H1 (cell line): Measurements from ENCODE around the gene PRLH. TPM values are rescaled to one million over a fixed set of nuclear protein-coding genes. Genes with fewer than 3 reads are reported as not detected.

Experiments
- CTCF ChIA-PET: fragments of 300-600 bp; sonication (Branson Sonifier 250); formaldehyde crosslinking; loops from one replicate; lab custom pipeline; 2021; ENCODE audit not compliant: partially characterized antibody; lab: Charles Lee
- POLR2A ChIA-PET: fragments of 300-600 bp; sonication (Branson Sonifier 250); formaldehyde crosslinking; loops from one replicate; lab custom pipeline; 2021; ENCODE audit warnings: inconsistent platforms; ENCODE audit not compliant: partially characterized antibody; lab: Charles Lee
- DNase-seq, 2 experiments: peaks; one replicate each; pipeline versions ENCODE4 v3.0.0 to v3.0.0-alpha.2; 2010 to 2022; ENCODE audit warnings: low spot score in 2 of 2, low read depth in 1 of 2, mixed read lengths in 1 of 2
- FAIRE-seq: peaks from 2 replicates; lab custom pipeline; 2011; peaks lifted over from hg19 to GRCh38; lab: Jason Lieb, UNC
- H2AFZ ChIP-seq: 2 replicates; pipeline ENCODE4 v1.8.1; 2012; ENCODE audit warnings: low read length, inconsistent platforms
- H2AK5ac ChIP-seq: 2 replicates; pipeline ENCODE4 v1.6.1; 2013; ENCODE audit warnings: low read depth, low read length
- H2BK120ac ChIP-seq: replicated peaks from 2 replicates; pipeline ENCODE3; 2013; ENCODE audit warnings: low read depth, low read length, inconsistent platforms
- H2BK12ac ChIP-seq: 2 replicates; pipeline ENCODE4 v1.6.1; 2013; ENCODE audit warnings: low read depth, low read length
- H2BK15ac ChIP-seq: 2 replicates; pipeline ENCODE4 v1.6.1; 2013; ENCODE audit warnings: low read length
- H2BK20ac ChIP-seq: 2 replicates; pipeline ENCODE4 v1.6.1; 2013; ENCODE audit warnings: low read length
- H2BK5ac ChIP-seq: 2 replicates; pipeline ENCODE4 v1.6.1; 2013; ENCODE audit warnings: low read depth, low read length
- H3K14ac ChIP-seq: 2 replicates; pipeline ENCODE4 v1.6.1; 2013; ENCODE audit warnings: inconsistent platforms; ENCODE audit not compliant: insufficient read length
- H3K18ac ChIP-seq: 2 replicates; pipeline ENCODE4 v1.6.1; 2013; ENCODE audit warnings: low read length; ENCODE audit errors: extremely low read depth
- H3K23ac ChIP-seq: 2 replicates; pipeline ENCODE4 v1.6.1; 2013; ENCODE audit warnings: inconsistent platforms; ENCODE audit not compliant: insufficient read length
- H3K23me2 ChIP-seq: 2 replicates; pipeline ENCODE4 v1.6.1; 2013; ENCODE audit warnings: low read depth, low read length
- H3K27ac ChIP-seq: 2 replicates; pipeline ENCODE4 v1.6.1; 2011; ENCODE audit warnings: low read depth, low read length, inconsistent platforms
- H3K27me3 ChIP-seq, 4 experiments: replicated peaks in 1 of 4; 1 replicate in 1 of 4; 2 replicates in 3 of 4; pipeline versions ENCODE4 v1.6.1 to v1.8.1; 2011 to 2013; ENCODE audit warnings: low read length in 3 of 4, mild to moderate bottlenecking in 3 of 4, inconsistent platforms in 2 of 4, mixed read lengths in 2 of 4, moderate library complexity in 1 of 4; ENCODE audit not compliant: control insufficient read depth in 3 of 4, insufficient read depth in 3 of 4; ENCODE audit errors: extremely low read depth in 1 of 4
- H3K36me3 ChIP-seq, 4 experiments: 2 replicates each; pipeline versions ENCODE4 v1.6.1 to v1.8.1; 2011 to 2013; ENCODE audit warnings: mild to moderate bottlenecking in 4 of 4, low read length in 3 of 4, moderate library complexity in 2 of 4, control low read depth in 1 of 4, inconsistent platforms in 1 of 4; ENCODE audit not compliant: insufficient read depth in 4 of 4, control insufficient read depth in 2 of 4
- H3K4ac ChIP-seq: replicated peaks from 2 replicates; pipeline ENCODE3; 2013; ENCODE audit warnings: low read length, low read depth, mixed read lengths, inconsistent platforms; ENCODE audit not compliant: insufficient read length
- H3K4me1 ChIP-seq, 4 experiments: replicated peaks in 1 of 4; 1 replicate in 1 of 4; 2 replicates in 3 of 4; pipeline versions ENCODE4 v1.6.1 to v1.8.1; 2011 to 2013; ENCODE audit warnings: low read length in 3 of 4, inconsistent platforms in 2 of 4, mixed read lengths in 1 of 4; ENCODE audit not compliant: insufficient read depth in 4 of 4, control insufficient read depth in 3 of 4
- H3K4me2 ChIP-seq, 2 experiments: 2 replicates each; pipeline versions ENCODE4 v1.6.1 to v1.8.1; 2011 to 2013; ENCODE audit warnings: low read depth in 2 of 2, low read length in 2 of 2, control low read depth in 1 of 2, inconsistent platforms in 1 of 2, mild to moderate bottlenecking in 1 of 2; ENCODE audit not compliant: insufficient read depth in 1 of 2
- H3K4me3 ChIP-seq, 4 experiments: fragments of 200-600, 300-600 bp in 1 of 4; sonication (generic), shearing (Covaris generic), sonication (Bioruptor Twin) in 1 of 4; 2 replicates each; pipeline versions ENCODE4 v1.5.1 to v1.8.1; 2011 to 2016; ENCODE audit warnings: low read length in 4 of 4, low read depth in 3 of 4, control low read depth in 2 of 4, inconsistent platforms in 2 of 4, mild to moderate bottlenecking in 2 of 4, mixed read lengths in 1 of 4, moderate library complexity in 1 of 4; ENCODE audit not compliant: insufficient read depth in 2 of 4; ENCODE audit errors: extremely low read depth in 1 of 4
- H3K56ac ChIP-seq: replicated peaks from 2 replicates; pipeline ENCODE3; 2013; ENCODE audit warnings: low read depth, mild to moderate bottlenecking, mixed read lengths, low read length, inconsistent platforms; ENCODE audit not compliant: insufficient read length
- H3K79me1 ChIP-seq: 2 replicates; pipeline ENCODE4 v1.6.1; 2013; ENCODE audit warnings: low read depth, low read length, control low read depth
- H3K79me2 ChIP-seq, 2 experiments: 2 replicates each; pipeline versions ENCODE4 v1.6.1 to v1.8.1; 2012 to 2013; ENCODE audit warnings: low read length in 2 of 2, mild to moderate bottlenecking in 2 of 2, inconsistent platforms in 1 of 2; ENCODE audit not compliant: insufficient read depth in 2 of 2, control insufficient read depth in 1 of 2
- H3K9ac ChIP-seq, 4 experiments: replicated peaks in 1 of 4; 1 replicate in 1 of 4; 2 replicates in 3 of 4; pipeline versions ENCODE4 v1.6.1 to v1.8.1; 2011 to 2013; ENCODE audit warnings: low read depth in 3 of 4, low read length in 3 of 4, control low read depth in 2 of 4, mild to moderate bottlenecking in 2 of 4, moderate library complexity in 2 of 4, inconsistent platforms in 1 of 4; ENCODE audit errors: extremely low read depth in 1 of 4
- H3K9me3 ChIP-seq, 2 experiments: 2 replicates each; pipeline versions ENCODE4 v1.6.1 to v1.8.1; 2012 to 2013; ENCODE audit warnings: mild to moderate bottlenecking in 2 of 2, moderate library complexity in 2 of 2, control low read depth in 1 of 2, inconsistent platforms in 1 of 2, low read depth in 1 of 2, low read length in 1 of 2, mixed read lengths in 1 of 2; ENCODE audit not compliant: insufficient read depth in 2 of 2
- H4K20me1 ChIP-seq, 2 experiments: replicated peaks in 1 of 2; 2 replicates each; pipeline versions ENCODE3 to v1.8.1; 2011 to 2013; ENCODE audit warnings: inconsistent platforms in 2 of 2, low read length in 2 of 2, mild to moderate bottlenecking in 1 of 2; ENCODE audit not compliant: insufficient read depth in 2 of 2, control insufficient read depth in 1 of 2
- H4K5ac ChIP-seq: 2 replicates; pipeline ENCODE4 v1.6.1; 2013; ENCODE audit warnings: low read length, low read depth, mixed read lengths, inconsistent platforms; ENCODE audit not compliant: insufficient read length
- H4K8ac ChIP-seq: 2 replicates; pipeline ENCODE4 v1.8.0; 2013; ENCODE audit warnings: mild to moderate bottlenecking, moderate library complexity, low read length, inconsistent platforms; ENCODE audit not compliant: insufficient read depth; ENCODE audit errors: extremely low read depth
- H4K91ac ChIP-seq: replicated peaks from 2 replicates; pipeline ENCODE3; 2013; ENCODE audit warnings: low read length, mixed read lengths, inconsistent platforms; ENCODE audit not compliant: insufficient read length
- BRCA1 ChIP-seq: IDR thresholded peaks from 2 replicates; pipeline ENCODE4 v1.6.1; 2012; ENCODE audit warnings: low read depth, low read length, improper control_type of control experiment
- GTF2F1 ChIP-seq: IDR thresholded peaks from 2 replicates; pipeline ENCODE4 v1.6.1; 2012; ENCODE audit warnings: low read depth, low read length, improper control_type of control experiment, borderline replicate concordance
- HDAC2 ChIP-seq, 2 experiments: fragments of 300-600 bp in 1 of 2; sonication (generic) in 1 of 2; IDR thresholded peaks; 2 replicates each; pipeline ENCODE4 v1.6.1; 2011 to 2012; ENCODE audit warnings: low read depth in 2 of 2, low read length in 2 of 2, mild to moderate bottlenecking in 2 of 2, moderate library complexity in 2 of 2, borderline replicate concordance in 1 of 2, inconsistent platforms in 1 of 2
- HDAC6 ChIP-seq: IDR thresholded peaks from one replicate; pipeline ENCODE4 v1.7.1; 2012; ENCODE audit warnings: low read depth, mild to moderate bottlenecking, inconsistent platforms, low read length, moderate library complexity
- JUN ChIP-seq: IDR thresholded peaks from 2 replicates; pipeline ENCODE4 v1.6.1; 2011; ENCODE audit warnings: low read depth, mild to moderate bottlenecking, improper control_type of control experiment, low read length
- KDM5A ChIP-seq: fragments of 200-600 bp; IDR thresholded peaks from 2 replicates; pipeline ENCODE4 v1.7.1; 2012; ENCODE audit warnings: mild to moderate bottlenecking, low read length, inconsistent platforms, mixed read lengths
- MAFK ChIP-seq: IDR thresholded peaks from 2 replicates; pipeline ENCODE4 v1.6.1; 2012; ENCODE audit warnings: low read depth, mild to moderate bottlenecking, improper control_type of control experiment, low read length
- NRF1 ChIP-seq: IDR thresholded peaks from 2 replicates; pipeline ENCODE4 v1.6.1; 2011; ENCODE audit warnings: mild to moderate bottlenecking, low read depth, low read length, improper control_type of control experiment
- RXRA ChIP-seq: IDR thresholded peaks from 2 replicates; pipeline ENCODE4 v1.6.1; 2011; ENCODE audit warnings: low read depth, mild to moderate bottlenecking, low read length, moderate library complexity; ENCODE audit not compliant: insufficient read depth
- SP1 ChIP-seq: IDR thresholded peaks from 2 replicates; pipeline ENCODE4 v1.6.1; 2011; ENCODE audit warnings: low read depth, low read length
- TAF1 ChIP-seq: IDR thresholded peaks from 2 replicates; pipeline ENCODE4 v1.6.1; 2011; ENCODE audit warnings: mild to moderate bottlenecking, low read depth, low read length
- WGBS, 2 experiments: shearing (Covaris generic) in 1 of 2; methylation state at CpG; one replicate each; pipeline versions ENCODE4 v1.1.6 to v1.1.7; 2013 to 2015; ENCODE audit warnings: low lambda C conversion rate in 2 of 2, mixed read lengths in 2 of 2, inconsistent platforms in 1 of 2, low coverage in 1 of 2, missing lambda C conversion rate in 1 of 2; ENCODE audit not compliant: insufficient replicate concordance in 2 of 2, insufficient coverage in 1 of 2, insufficient read length in 1 of 2; ENCODE audit errors: extremely low coverage in 1 of 2, missing lambda C conversion rate in 1 of 2; 5-methylcytosine and 5-hydroxymethylcytosine counted together
- polyA plus RNA-seq, 7 experiments: library from polyadenylated mRNA; depleted of rRNA in 3 of 7; stranded (reverse) in 5 of 7; unstranded in 2 of 7; fragments of >200 nt in 5 of 7; fragments of 200-250 nt in 2 of 7; gene quantifications; 1 replicate in 5 of 7; 2 replicates in 1 of 7; 4 replicates in 1 of 7; pipeline versions ENCODE4 v1.2.1 to v1.2.3, GENCODE V29; 2011 to 2013; ENCODE audit warnings: missing spikeins in 2 of 7, mixed read lengths in 2 of 7
- total RNA-seq: library from RNA; stranded (reverse); fragmentation: NEBNext Ultra II Directional; extraction: Animal tissue kit (Norgen Biotek cat#: 25700); gene quantifications from 2 replicates; pipeline ENCODE4 v1.2.1, GENCODE V29; 2021

PRLH gene
- total and polyA plus RNA-seq, 2 of the 8 experiments (the other 6 are each of a cell fraction or from before 2014, with no cell fraction given) = not detected

DNA sequence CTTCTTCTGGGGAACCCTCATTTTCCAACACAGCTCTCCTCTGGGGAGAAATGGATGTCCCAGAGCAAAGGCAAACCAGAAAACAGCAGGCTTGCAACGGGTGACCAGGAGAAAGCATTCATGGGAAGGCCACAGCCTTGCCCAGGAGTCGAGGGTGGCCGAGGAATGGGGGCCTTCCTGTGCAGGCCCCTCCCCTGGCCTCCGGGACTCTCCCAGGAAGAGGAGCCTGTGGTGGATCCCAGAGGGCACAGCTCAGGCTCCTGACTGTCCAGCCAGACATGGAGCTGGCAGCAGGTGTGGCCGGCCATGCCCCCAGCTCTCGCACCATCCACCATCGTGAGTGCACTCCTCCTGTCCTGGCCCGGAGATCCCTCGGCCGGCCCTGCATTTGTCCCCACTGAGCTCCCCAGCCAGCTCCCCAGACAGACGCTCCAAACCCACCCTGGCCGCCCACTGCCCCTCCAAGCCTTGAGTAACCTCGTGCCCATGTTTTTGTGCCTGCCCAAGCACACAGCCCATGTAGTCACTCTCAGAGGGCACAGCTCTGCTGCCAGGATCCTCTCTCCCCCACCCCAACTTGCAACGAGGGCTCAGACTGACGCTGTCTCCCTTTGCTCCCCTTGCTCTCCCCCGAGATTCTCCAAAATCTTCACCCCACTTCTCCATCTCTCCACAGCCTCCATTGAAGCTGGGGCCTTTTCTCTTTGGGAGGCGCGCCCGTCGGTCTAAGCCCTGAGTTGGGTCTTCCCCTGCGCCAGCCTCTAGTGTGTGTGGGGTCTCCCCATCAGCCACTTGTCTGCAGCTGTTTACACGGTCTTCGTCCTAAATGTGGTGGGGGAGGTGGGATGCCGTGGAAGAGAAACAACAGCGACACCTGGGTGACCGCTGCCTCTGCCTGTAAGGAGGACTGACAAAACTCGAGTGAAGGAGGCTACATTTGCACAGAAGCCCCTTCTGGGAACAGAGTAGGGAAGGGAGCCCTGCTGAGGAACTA is 9.8 kb downstream of the PRLH start:
- Histone ChIP-seq H3K9ac (no peak overlapping the region), H2AFZ (no peak overlapping the region), H3K56ac (no peak overlapping the region), H2BK120ac (no peak overlapping the region), H3K4me1 (peaks cover 0 to 8% (median 4%) of the 10 kb centered on the region in 4 experiments; a peak in 3 of 7 replicates), H3K79me1 (no peaks in the 10 kb centered on the region; the same call in 1 of the 2 replicates), H4K91ac (no peak overlapping the region), H3K36me3 (peaks cover 0 to 5% (median 1%) of the 10 kb centered on the region in 4 experiments; a peak in 2 of 8 replicates), H3K27ac (no peak overlapping the region; the same call in 1 of the 2 replicates), H3K27me3 (no peaks in the 10 kb centered on the region), H3K9me3 (no peaks in the 10 kb centered on the region), H3K14ac (no peak overlapping the region), H4K8ac (0 out of 2 replicates have a peak overlapping the region, but pooled peaks have one; percentile 45), H3K4ac (no peak overlapping the region), H2BK12ac (no peak overlapping the region), H2BK5ac (no peak overlapping the region), H3K23ac (no peak overlapping the region), H2AK5ac (no peak overlapping the region), H3K4me3 (no peak overlapping the region), H3K4me2 (no peak overlapping the region), H3K79me2 (no peaks in the 10 kb centered on the region), H4K5ac (no peak overlapping the region), H2BK15ac (no peak overlapping the region), H3K23me2 (no peaks in the 10 kb centered on the region; the same call in 1 of the 2 replicates), H4K20me1 (peaks cover 0 to 3% of the 10 kb centered on the region in 2 experiments), H2BK20ac (no peak overlapping the region), H3K18ac (no peak overlapping the region)
- CTCF ChIA-PET = interaction anchor here (0.6 to 8.1 kb wide), 10 partner anchors 10 to 199 kb away, joined by 3 to 107 read pairs (median 4); no protein-coding TSS in a partner anchor
- DNase-seq = no peak
- 93% methylated on average over 27 of the region's 27 CpGs; no CpG with 5 or more reads in 1 of the 2 experiments for WGBS, 2 experiments
- FAIRE-seq = no peak
- POLR2A ChIA-PET = interaction anchor here (0.7 to 4.1 kb wide), 8 partner anchors 9 to 50 kb away, joined by 3 to 14 read pairs (median 5); partner anchors contain the start of genes LRRFIP1 and RAB17
- TF ChIP-seq KDM5A (no peak), NRF1 (no peak), GTF2F1 (no peak), MAFK (no peak), BRCA1 (no peak), HDAC2 (IDR thresholded peaks at IDR 0.05; ENCODE audit: borderline replicate concordance in 1 of 2, low read depth in 2 of 2, low read length in 2 of 2) (no peak), SP1 (no peak), HDAC6 (no peak), JUN (no peak), RXRA (no peak), TAF1 (no peak)
